GM12872 (cell line): ENCODE data around the gene PILRA.

Experiments
- TF ChIP-seq, protein P1 (sequence below): IDR thresholded peaks from 3 replicates; pipeline ENCODE4 v1.5.1; 2011; ENCODE audit warnings: low read depth, mild to moderate bottlenecking, low read length, moderate library complexity; ENCODE audit not compliant: insufficient read depth

PILRA gene

DNA sequence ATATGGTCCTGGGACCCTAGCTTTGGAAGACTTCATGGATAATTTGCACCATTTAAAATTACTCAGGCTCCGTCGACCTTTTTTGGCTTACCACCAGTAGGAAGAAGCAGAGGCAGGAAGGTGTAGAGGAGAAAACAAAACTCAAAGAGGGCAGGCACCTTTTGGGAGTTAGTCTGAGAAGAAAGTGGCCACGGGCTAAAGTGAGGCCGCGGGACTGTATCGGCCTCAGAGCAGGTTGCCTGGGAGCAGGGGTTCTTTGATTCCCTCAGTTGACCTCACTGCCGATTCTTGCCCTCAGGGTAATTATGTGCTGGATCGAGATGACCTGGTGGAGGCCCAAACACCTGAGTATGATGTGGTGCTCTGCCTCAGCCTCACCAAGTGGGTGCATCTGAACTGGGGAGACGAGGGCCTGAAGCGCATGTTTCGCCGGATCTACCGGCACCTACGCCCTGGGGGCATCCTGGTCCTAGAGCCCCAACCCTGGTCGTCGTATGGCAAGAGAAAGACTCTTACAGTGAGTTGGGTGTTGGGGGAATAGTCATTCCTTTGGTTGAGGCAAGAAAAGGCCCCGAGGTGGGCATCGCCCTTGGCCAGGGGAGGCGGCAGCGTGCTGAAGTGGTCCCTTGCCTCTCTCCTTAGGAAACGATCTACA lies 59.5 kb downstream of the PILRA start:
- TF ChIP-seq, protein P1, sequence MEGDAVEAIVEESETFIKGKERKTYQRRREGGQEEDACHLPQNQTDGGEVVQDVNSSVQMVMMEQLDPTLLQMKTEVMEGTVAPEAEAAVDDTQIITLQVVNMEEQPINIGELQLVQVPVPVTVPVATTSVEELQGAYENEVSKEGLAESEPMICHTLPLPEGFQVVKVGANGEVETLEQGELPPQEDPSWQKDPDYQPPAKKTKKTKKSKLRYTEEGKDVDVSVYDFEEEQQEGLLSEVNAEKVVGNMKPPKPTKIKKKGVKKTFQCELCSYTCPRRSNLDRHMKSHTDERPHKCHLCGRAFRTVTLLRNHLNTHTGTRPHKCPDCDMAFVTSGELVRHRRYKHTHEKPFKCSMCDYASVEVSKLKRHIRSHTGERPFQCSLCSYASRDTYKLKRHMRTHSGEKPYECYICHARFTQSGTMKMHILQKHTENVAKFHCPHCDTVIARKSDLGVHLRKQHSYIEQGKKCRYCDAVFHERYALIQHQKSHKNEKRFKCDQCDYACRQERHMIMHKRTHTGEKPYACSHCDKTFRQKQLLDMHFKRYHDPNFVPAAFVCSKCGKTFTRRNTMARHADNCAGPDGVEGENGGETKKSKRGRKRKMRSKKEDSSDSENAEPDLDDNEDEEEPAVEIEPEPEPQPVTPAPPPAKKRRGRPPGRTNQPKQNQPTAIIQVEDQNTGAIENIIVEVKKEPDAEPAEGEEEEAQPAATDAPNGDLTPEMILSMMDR: no peak

DNA sequence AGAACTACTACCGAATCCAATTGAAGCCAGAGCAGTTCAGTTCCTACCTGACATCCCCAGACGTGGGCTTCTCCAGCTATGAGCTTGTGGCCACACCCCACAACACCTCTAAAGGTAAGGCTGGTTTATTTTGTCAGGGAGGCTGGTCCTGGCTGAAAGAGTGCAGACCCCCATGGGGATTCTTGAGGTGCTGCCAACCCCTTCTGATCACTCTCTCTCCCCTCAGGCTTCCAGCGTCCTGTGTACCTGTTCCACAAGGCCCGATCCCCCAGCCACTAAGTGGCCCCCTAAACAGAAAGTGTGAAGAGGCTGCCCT lies 59.9 kb downstream of the PILRA start:
- TF ChIP-seq, protein P1: no peak

DNA sequence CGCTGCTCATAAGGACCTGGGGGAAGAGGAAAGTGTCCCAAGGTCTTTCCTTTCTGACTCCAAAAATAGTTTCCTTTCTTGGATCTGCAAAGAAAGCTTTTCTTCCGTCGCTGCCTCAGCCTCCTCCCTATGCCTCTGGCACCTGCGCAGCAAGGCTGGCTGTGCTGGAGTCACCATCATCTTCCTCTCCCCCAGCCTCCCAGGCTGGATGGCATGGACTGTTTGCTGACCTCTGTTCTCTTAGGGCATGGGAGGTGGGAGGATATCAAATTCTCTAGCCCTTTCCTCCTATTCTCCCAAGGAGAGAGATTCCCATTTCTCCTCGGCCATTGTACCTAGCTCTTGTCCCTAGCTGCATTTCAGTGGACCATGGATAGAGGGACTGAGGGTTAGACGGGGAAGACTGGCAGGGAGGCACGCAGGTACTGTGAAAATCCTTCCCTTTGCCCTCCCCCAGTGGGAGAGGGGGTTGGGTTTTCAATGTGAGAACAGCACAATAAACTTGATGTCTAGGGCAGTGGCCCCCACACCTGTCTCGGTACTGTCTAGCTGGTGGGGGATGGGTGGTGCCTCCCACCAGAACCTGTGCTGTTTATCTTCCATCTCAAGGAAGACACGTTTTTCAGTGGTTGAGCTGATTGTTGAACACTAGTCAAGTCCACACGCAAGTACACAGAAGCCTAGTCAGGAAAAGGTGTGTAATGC lies 60.5 kb downstream of the PILRA start:
- TF ChIP-seq, protein P1: no peak

DNA sequence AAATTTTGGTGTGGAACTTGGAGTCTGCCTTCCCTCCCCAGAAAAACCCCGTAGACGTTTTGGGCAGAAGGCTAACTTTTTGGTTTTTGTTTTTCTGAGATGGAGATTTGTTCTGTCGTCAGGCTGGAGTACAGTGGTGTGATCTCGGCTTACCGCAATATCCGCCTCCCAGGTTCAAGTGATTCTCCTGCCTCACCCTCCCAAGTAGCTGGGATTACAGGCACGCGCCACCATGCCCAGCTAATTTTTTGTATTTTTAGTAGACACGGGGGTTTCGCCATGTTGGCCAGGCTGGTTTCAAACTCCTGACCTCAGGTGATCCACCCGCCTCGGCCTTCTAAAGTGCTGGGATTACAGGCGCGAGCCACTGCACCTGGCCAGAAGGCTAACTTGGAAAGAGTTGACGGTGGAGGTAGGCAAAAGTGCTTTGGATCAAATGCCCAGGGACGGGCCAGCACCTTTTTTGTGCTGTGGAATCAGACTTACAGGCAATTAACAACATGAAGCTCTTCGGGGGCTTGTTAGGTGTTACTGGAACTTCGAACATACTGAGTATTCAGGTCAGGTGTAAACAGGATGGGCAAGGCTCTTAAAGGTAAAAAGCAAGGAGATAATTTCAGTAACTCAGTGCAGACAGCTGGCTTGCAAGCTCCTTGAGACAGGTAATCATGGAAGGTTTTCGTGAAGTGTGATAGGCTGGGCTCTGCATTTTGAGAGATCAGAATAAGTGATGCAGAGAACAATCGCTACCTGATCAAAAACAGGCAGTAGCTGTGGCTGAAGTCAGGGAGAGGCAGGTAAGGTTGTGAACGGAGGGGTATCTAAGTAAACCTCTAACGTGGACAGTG lies 61.2 kb downstream of the PILRA start:
- TF ChIP-seq, protein P1: no peak

DNA sequence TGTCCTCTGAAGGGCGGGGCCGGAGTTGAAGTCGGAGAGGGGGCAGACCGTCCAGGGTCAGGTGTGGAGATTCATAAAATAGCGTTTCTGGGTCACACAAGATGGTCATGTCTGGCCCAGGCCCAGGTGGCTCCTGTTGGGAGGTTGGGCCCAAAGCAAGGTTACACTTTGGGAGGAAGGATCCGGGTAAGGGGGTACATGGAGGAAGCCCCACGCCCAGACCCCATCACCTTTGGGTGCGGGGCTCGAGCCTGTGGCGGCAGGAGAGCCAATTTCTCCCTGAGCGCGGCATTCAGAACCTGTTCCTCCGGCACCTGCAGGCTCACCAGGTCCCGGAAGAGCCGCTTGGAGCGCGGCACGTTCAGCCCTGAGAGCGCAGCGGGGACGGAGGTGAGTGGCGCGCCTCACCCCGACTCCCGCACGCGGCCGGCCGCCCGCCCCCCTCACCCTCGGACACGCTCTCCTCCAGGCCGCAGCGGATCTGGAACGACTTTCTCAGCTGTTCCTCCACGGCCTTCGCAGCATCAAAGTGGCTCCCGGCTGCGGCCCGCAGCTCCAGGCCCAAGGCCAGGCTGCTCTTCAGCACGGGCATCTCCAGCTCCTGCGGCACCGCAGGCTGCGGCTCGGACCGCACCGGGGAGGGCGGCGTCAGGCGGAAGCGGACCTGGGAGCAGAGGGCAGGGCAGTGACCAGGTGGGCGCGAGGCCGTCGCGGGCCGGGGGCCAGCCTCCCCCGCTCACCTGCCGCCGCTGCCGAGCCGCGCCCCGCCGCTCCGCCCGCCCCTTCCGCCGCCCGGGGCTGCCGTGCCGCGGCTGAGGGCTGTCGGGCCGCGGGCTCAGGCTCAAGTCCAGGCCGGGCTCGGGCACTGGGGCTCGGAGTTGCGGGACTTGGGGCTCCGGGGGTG lies 62.4 kb downstream of the PILRA start:
- TF ChIP-seq, protein P1: no peak

DNA sequence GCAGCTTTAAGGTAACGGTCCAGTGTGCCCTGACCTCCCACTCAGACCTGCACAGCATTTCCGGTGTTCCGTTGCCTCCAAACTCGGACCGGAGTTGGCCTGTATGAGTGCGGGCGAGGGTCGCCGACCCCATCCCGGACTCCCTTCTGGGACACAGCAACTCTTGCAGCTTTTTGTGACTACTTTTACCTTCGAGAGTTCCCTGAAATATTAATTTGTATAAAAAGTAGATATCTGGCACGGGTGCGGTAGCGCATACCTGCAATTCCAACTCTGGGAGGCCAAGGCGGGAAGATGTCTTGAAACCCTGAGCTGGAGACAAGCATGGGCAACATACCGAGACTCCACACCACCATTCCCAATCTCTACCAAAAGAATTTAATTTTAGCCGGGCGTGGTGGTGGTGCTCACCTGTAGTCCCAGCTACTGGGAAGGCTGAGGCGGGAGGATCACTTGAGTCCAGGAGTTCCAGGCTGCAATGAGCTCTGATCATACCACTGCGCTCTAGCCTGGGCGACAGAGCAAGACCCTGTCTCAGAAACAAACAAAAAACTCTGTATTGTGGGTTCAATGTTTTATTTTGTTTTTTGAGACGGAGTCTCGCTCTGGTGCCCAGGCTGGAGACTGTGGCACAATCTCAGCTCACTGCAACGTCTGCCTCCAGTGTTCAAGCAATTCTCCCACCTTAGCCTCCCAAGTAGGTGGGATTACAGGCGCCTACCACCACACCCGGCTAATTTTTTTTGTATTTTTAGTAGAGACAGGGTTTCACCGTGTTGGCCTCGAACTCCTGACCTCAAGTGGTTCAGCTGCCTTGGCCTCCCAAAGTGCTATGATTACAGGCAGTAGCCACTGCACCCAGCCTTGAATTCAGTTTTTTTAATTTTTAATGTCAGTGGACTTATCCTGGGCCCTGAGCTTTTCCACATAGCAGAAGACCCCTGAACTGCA lies 64.1 kb downstream of the PILRA start:
- TF ChIP-seq, protein P1: no peak
